Measurements from ENCODE around the gene COL2A1.
"Not testable (repeated sequence)": the region's sequence is repeated elsewhere in the genome, so short reads cannot be mapped to it uniquely, and the experiment has no call there.

The COL2A1 gene

DNA sequence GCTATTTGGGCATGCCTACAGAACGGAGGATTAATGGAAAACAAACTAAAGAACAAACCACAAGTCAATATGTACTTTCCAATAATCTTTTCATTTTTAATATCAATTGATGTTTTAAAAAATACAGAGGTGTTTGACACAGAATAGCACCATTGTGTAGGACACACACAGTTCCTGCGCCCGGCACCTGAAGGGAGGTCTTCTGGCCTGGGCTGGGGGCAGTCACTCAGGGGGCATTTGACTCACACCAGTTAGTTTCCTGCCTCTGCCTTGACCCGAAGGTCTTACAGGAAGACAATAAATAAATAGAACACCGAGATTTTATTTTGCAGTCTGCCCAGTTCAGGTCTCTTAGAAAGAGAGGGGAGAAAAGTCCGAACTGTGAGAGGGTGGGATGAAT is 31.4 kb downstream of the COL2A1 start:
- no peak for DNase-seq

DNA sequence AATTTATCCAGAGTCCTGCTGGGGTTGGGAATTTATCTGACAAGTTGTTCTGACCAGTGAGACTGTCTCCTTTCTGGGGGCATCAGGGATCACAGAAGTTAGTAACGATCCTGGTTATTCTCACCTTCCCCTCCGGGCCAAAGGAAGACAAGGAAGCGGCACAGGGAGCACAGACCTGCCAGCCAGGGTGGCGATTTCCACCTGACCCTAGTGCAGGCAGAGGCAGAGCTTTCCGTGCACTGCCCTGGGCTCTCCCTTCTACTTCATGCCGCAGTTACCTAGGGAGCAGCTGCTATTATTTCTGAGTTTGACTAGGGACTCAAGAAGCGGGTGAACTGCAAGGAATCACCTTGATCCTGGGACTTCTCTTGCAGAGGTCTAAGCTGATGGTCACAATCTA is 33.4 kb downstream of the COL2A1 start:
- no peak for DNase-seq

DNA sequence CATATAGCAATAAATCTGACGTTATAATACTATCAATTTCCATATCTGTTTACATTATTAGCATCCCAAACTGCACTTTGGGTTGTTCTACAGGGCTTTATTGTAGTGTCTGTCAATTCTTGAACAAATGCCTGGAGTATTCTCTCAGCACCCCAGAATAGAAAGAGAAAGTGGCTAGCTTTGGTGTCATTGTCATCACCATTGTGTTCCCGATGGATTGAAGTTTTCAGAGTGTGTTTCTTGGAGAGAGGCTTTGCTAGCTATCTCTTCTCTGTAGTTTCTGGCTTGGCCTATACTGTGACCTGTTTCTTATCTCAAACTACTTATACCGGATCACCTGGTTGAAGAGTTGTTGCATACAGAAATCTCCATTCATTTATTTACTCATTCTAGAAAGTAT is 34.4 kb downstream of the COL2A1 start:
- DNase-seq: no peak

DNA sequence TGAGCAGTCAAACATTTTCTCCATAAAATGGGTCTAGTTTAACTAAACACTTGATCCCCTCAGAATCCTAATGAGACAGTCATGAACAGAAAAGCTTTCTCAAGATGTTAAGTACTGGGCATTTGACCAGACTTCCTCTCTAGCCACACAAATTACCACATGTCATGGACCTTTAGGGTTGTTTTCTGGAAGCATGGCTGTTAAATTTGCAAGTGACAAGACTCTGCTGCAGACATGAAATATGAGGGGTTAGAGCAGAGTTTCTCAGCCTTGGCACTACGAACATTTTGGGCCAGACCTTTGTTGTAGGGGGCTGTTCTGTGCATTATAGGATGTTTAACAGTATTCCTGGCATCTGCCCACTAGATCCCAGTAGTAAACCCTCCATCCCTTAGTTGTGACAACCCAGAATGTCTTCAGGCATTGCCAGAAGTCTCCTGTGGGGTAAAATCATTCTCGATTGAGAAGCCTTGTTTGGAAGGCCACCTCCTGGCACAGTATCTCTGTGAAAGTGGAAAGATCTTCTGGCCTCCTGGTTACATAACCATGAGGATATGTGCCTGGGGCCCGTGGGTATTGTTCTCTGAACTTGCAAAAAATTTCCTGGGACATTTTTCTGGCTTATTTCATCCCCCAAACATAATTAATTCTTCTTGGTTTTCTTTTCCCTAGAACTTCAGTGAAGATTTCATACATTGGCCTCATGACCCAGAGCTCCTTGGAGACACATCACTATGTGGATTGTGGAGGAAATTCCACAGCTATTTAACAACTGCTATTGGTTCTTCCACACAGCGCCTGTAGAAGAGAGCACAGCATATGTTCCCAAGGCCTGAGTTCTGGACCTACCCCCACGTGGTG is 36.6 kb downstream of the COL2A1 start:
- DNase-seq: no peak

DNA sequence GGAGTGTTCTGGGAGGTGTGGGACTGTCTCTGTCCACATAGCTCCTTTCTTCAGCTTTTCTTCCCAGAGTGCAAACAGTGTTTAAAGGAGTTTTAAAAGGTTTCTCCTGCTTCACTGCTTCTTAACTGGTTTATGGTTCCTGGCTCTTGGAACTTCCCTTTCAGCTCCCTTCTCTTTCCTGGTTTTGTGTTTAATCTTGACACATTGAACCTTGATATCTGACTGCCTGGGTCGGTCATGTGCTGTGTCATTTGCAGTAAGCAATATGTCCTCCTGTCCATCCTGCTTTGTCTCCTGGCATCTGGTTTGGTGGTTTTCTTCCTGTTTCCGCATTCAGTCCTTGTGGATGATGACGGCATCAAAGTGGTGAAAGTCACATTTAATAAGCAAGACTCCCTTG is 38.7 kb downstream of the COL2A1 start:
- DNase-seq: no peak

DNA sequence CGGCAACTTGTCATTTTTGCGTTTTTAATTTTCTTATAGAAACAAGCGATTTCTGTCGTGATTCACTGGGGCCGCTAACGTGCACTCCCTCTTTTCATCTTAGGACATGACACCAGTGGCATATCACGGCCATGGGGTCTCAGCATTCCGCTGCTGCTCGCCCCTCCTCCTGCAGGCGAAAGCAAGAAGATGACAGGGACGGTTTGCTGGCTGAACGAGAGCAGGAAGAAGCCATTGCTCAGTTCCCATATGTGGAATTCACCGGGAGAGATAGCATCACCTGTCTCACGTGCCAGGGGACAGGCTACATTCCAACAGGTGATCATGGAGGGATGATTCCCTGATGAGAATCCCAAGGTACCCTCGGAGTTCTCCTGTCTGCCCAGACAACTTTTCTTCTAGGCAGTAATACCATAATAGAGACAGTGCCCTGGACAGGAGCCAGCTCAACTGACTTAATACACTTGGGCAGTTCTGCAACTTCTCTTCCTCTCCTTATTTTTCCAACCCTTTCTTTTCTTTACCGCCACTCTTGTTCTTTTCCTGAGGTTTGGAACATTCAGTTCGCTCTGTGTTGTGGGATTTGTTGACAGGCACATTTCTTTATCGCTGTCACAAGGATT is 40.1 kb downstream of the COL2A1 start:
- DNase-seq: no peak

DNA sequence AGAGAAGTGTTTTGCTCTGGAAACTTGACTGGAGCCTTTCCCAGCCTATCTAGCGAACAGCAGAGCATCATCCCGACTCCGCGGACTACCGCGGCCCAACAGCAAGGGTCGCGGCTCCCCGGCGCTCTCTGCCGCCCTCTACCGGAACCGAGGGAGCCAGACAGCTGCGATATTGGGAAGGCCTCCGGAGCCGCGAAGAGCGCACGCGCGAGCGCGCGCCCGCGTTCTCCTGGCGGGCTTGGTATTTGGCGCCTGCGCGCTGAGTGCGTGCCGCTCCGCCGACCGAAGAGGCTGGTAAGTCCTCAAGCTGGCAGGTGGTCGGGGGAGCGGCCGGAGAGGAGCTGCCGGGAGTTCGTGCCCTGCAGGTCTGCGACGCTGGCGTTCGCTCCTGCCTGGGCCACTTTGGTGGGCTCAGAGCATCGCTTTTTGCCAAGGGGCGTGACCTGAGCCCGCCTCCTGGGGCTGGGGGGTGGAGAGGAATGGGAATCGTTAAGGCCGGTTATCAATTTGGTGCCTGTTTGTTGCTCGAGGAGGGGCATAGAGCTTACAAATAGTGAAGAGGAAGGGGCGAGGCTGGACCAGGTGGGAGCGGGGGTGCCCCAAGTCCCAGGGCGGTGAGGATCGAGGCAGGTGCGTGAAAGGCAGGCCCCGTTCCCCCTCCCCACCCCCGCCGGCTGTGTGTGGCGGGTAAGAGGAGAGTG is 40.8 kb downstream of the COL2A1 start, which contains the start of gene TMEM106C:
Gene TMEM106C, plus strand, starts transcription at position 257 of the 701 bp plus-strand sequence. CDS start 641 bp downstream, outside the sequence.
- DNase-seq: peak; percentile 74

DNA sequence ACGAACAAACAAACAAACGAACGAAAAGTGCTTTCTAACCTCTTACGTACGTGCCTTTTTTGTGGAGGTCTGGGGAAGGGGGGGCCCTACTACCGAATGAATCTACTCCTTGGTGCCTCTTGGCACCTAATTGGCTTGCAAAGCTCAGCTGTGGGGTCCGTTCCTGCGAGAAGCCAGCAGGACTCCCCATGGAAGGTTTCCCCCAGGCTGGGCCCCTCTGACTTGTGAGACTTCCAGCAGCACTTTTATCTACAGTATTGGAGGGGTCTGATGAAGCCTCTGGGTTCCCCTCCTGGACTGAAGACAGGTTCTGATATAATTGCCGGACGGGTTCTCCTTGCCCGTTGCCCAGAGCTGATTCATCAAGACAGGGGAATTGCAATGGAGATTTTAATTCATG is 42.1 kb downstream of the COL2A1 start:
- no peak for DNase-seq

DNA sequence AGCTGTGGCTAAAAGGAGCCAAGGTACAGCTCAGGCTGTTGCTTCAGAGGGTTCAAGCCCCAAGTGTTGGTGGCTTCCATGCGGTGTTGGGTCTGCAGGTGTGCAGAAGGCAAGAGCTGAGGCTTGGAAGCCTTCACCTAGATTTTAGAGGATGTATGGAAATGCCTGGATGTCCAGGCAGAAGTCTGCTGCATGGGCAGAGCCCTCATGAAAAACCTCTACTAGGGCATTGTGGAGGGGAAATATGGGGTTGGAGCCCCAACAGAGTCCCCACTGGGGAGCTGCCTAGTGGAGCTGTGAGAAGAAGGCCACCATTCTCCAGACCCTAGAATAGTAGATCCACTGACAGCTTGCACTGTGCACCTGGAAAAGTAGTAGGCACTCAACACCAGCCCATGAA is 46.6 kb downstream of the COL2A1 start:
- DNase-seq: not testable (repeated sequence)

DNA sequence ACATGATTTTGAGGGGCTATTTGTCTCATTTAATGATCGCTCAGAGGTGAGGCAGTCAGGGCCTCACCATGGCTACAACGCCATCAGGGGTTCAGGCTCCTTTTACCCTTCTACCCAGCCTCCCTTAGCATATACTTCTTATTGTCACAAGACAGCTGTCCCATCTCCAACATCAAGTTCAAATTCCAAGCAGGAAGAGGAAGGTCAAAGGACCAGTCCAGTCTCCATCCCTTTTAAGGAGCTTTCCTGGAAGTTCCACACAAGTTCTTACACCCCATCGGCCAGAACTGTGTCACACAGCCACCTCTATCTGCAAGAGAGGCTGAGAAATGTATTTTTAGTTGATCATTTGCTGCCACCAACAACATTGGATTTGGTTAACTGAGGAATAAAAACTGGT is 49.2 kb downstream of the COL2A1 start:
- DNase-seq: no peak

DNA sequence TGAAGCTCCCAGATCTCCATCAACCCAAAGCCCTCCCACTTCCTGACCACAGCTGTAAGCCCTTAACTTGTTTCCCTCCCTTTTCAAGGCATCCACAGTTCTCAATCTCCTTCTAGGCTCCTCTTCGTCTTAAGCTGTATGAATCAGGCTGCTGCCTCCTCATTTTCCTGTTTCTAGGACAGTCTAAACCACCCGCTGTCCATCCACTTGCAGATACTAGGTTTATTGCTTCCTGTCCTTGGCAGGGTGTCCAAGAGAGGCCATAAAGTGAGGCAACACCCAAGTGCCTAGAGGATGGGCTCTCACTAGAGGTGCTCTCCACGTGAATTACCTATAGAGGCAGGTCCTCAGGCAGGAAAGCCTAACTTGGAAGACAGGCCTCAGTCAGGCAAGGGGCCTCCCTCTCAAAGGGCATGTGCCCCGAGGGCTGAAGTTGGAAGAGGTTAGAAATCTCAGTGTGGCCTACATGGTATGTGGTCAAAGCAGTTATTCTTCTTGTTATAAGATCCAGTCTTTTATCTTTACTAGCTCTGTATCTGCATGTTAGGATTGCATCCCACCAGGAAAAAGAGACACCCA is 49.7 kb downstream of the COL2A1 start:
- DNase-seq: no peak

DNA sequence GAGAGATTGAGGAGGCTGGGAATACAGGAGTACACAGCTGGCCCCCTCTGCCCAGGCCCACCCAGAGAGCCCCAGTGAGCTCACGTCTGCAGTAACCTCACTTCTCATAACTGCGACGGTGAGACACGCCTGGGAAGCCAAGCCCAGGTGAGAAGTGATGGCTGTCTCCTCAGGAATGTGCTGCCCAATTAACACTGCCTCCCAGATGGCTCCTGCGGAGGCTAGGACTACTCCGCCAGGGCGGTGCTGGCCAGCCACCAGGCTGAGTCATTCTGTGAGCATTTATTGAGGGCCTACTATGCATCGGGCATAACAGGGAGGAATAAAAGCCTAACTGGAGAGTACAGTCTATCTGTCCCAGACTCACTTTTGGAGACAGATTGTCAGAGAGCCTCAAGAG is 50.2 kb downstream of the COL2A1 start:
- DNase-seq: no peak

DNA sequence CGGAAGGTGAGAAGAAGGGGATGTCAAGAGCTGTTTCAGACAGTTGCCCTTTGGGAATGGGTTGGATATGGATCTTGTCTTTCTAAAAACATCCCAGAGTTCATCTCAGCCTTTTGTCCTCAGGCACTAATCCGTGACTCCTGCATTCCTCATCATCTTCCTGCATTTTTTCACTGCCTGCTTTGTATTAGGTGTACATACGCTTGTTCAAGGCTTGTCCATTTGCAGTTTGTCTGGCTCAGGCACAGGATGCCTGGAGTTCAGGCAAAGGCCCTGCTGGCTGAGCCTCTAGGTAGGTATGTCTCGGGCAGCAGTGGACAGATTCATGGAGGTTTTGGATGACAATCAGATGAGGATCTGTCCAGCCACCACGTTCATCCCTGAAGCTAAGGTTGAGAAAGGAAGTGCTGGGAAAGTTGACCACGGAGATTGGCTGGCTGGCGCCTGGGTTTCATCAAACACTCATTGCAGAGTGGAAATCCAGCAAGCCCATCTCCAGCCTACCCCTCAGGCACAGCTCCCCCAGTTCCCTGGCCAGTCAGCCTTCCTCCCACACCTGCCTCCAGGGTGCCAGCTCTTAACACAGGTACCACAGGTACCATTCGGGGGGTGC is 53.3 kb downstream of the COL2A1 start:
- DNase-seq: no peak

DNA sequence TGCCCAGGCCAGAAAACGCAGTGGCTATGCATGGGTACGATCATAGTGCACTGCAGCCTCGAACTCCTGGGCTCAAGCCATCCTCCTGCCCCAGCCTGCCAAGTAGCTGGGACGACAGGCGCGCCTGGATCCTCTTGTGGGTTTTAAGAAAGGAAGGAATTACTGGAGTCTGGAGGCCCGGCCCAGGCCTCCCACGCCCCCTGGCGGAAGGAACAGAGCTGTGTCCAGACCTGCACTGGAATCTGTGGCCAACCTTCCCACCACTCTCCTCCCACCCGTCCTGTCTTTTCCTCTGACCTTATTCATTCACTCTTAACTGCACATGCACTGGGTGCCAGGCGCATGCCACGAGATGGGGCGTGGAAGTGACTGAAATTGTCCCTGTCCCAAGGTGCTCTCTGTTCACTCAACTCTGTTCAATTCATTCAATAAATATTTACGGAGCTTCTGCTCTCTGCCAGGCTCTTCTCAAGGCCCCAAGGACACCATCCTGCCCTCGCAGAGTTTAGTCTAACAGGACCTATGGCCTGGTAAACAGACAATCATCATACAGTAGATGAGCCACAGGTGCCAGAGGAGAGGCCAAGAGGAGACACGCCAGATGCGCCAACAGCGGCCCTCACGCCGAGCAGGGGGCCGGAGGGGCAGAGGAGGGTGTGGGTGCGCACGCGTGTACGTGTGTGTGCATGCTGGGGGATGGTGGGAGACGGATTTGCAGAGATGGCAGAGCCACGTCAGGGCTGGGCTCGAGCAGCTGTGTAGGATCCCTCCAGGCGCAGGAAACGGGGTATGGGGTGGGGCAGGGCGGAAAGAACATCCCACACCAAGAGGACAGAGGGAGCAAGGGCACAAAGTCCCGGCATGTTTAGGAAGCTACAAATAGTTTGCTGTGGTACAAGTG is 54.6 kb downstream of the COL2A1 start:
- DNase-seq: no peak

DNA sequence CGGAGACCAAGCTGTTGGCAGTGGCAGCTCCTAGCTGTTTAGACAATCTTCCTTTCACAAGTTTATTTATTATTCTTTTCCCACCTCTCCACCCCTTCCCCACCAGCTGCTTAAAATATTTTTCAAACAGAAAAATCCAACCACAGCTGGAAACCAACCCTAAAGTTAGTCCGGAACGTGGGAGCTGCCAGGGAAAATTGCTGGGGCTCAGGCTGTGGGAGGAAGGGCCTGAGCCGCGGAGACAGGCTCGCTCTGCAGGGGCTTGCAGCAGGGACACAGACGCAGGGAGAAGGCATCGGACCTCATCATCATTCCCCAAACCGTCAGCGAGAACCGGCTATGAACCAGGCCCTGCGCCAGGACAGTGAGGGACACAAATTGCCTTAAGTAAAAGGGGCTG is 56.9 kb downstream of the COL2A1 start:
- DNase-seq: no peak

DNA sequence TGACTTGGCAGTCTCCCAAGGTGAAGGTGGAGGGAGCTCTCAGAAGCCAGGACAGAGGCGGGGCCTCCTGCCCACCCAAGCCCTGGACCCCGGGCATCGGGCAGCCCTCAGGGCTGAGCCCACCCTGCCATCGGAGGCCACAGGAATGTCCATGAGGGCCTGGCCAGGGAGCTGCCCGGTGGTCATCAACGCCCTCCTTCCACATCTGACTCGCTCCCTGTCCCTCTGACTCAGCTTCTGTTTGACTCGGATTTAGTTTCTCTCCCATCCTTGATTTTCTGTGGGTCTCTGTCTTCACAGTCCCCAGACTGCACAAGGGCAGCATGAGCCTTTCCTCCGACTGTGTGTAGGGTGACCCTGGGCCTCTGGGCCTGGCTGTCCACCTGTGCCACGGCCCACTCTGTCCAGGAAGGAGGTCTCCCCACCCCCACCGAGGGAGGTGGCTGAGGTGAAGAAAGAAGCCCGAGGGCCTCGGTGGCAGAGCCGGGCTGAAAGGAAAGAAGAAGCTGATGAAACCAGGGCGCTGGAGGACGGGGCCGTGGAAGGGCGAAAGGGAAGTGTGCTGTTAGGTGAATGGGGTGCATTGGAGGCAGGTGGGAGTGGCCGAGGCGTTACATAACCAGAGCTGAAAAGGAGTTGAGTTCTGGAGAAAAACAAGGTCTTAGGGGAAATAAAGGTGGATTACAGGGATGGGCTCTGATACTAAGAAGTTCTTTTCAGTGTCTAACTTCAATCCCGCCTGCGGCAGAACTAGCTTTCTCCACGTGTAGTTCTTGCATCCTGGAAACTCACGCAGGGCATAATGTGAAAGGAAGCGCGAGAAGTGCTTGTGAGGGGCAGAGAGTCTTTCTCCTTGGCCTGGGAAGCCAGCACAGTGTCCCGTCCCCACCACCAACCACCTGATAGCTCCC is 57.6 kb downstream of the COL2A1 start:
- DNase-seq: no peak

DNA sequence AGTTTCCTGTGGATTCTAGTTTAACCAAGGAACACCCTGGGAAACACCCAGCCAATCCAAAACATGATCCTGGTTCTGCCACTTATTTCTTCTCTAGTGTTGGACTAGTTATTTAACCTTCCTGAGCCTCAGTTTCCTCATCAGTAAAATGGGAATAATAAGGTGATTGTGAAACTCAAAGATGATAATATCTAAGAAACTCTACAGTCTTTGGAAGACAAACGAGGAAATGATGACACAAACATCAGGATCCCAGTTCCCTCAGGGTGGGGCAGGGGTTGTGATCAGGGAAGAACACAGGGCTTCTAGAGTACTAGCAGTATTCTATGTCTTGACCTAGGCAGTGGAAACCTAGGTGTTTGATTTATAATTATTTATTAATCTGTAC is 58.9 kb downstream of the COL2A1 start:
- no peak for DNase-seq

DNA sequence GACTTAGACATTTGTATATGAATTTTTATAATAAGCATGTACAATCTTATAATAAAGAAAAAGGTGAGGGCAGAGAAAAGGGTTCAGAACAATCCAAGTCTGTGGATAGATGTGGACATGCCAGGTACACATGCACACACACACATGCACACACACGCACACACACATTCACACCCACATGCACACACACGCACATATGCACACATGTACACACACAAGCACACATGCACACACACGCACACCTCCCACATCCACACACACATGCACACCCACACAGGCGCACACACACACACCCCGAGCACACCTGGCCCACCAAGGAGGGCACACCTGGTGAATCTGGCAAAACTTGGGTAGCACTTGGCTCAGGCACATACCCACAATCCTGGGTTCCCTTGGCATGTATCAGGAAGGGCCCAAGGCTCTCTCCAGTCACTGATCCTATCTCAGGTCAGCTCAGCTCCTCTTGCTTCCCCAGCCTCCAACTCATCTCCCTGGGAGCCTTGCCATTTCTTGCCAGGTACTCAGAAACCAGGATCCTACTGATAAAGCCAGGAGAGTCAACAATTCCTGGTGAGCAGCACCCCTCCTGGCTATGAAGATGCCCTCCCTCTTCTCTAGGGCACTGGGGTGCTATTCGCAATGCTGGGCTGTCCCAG is 59.5 kb downstream of the COL2A1 start:
- DNase-seq: no peak

DNA sequence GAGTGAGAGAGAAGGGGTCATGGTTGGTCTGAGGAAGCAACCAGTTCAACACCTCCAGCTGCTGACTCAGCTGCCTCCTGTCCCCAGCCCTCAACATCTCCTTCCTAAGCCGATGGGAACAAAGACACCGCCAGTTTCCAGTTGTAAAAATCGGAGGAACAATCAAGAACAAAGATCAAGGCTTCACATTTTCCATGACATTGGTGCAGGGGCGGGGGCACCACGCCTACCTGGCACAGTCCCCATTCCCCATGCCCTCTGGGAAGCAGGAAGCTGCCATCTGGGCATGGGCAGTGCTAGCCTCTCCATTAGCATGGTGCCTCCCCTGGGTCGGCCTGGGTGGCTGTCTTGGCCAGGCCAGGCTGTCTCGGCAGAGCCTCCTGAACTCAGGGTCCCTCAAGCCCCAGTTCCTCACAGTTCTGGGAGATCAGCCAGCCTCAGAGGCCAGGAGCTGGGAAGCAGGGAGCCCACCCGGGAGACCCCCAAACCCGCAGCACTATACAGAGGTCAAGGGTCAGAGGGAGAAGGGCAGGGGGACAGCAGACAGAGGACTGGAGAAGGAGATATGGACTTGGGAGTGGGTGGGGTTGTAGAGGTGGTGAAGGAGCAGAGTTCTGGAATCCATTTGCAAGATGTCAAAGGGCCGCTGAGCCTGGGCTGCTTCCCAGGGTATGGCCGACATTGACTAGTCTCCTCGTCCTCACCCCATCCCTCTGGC is 60.5 kb downstream of the COL2A1 start:
- DNase-seq: no peak

Data from NCI-H345 (cell line).